GM21717 (cell line): Measurements from ENCODE around the gene MAGI1.

Experiments used
- ATAC-seq: cut with Tn5 transposase; IDR thresholded peaks from one replicate; pipeline ENCODE4 v1.9.1; 2021; ENCODE audit warnings: mild to moderate bottlenecking, moderate library complexity; ENCODE audit not compliant: unreplicated experiment

MAGI1 gene

DNA sequence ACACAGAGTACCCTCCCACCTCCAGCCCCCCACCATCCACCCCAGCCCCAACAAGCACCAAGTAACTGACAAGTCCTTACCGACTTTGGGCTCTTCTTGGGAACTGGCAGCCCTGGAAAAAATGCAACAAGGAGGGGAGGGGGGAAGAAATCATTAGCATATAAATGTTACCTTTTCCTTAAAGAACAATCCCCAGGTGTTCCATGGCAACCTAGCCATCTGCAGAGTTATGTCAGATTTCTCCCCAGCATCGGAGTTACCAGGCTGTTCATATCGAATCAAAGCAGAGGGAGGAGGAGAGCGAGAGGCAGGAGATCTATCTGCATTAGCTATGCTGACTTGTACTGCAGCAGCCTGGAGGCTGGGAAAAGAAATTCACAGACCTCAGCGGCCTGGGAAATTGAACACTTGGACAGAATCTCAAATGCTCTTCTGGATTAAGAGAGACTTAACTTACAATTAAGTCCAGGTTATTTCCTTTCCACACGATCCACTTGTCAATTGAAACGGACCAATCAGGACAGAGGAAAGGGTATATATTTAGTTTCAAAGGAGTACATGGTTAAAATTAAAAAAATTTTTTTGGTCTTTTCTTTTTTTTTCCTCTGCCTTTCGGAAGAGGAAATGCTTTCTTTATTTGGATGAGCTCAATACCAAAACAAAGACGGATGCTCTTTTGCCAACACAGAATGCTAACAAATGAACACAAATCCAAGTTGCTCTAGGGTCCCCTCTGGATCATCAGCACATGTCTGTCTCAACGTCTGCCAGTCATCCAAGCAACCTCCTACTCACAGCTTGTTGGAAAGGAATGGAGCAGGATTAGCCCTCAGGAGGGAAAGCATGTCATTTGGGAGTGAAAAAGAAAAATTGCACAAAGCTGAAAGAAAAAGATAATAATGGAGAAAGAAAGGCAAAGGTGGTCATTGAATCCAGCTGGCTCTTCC is 637.1 kb downstream of the MAGI1 start:
- ATAC-seq = no peak

DNA sequence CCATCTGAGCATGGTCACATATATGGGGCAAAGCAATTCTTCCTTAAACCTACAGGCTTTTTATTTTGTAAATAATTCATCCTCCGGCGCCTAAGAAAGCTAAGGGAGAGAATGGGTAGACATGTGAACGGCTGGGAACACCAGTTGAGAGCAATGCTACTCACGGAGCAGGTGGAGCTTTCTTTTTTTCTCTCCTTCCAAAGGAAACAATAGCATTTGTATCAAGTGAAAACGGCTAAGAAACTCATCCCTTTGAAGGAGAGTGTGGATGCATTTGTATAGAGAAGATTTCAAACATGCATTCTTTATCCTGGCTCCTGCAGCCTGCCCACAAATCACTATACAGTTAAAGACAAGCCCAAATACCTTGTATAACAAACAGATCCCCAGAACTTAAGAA is 637.8 kb downstream of the MAGI1 start:
- ATAC-seq = no peak

DNA sequence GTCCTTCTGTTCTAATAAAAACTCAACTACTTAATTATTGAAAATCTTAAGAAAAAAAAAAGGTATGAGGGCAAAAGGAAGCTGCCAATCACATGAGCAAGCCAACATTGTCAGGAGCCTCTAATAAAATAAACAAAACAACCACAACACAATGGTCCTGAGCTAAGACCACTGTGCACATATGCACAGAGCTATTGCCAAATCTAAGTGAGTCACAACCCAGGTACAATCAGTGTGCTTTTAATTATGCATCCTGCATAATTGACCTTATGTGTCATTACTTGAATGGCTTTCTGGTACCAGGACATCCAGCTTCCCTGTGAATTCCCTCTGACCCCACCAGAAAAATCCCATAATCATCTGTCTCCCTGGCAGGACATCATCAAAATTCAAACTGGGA is 639.8 kb downstream of the MAGI1 start:
- no peak for ATAC-seq

DNA sequence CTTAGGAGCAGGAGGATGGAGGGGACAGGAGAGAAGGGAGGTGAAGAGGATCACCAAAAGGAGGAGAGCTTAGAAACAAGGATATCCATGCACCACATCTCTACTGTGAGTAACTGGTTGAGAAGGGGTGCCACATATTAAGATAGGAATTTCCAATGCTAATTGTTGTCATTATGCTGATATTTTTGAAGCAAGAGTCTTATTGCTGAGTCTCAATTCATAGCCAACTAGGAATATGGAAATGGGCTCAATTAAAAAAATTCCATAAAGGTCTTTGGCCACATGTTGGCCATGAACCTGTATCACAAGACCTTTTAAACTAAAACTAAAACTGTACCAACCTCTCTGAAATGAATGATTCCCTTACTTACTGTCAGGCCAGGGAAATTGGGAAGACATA is 642.6 kb downstream of the MAGI1 start:
- no peak for ATAC-seq

DNA sequence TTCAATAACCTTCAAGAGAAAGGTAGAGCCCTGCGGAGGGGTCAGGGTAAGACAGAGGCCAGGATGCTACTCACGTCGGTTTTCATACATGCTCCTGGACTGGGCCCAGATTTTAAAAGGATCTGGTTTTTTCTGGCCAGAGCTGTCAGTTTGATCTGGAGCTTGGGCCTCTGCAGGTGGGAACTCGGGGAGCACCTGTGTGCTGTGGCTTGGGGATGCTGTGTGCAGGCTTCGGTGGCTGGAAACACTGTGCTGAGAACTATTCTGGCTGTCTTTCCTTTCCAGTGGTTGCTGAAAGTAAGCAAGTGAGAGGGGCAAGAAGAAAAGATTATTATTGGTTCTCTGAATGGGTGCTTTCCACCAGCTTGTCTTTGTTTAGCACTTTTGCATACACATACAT is 647.6 kb downstream of the MAGI1 start:
- no peak for ATAC-seq

DNA sequence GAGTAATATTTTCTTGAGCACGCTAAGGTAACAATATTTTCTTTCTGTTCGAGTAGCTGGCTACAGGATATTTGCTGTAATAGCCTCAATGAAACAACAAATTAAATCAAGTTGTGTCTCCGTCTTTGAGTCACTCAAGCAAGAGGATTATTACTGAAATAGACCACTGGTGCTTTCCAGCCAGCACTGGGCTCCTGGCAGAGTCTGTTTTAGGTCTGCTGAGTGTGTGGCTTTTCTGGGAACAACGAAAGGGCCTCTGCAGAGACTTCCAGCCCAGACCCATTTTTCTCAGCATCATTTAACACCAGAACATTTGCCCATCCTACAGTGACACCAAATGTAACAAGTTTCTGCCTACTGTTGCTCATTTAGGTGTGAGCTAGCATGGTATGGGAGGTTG is 652.9 kb downstream of the MAGI1 start:
- ATAC-seq = no peak

DNA sequence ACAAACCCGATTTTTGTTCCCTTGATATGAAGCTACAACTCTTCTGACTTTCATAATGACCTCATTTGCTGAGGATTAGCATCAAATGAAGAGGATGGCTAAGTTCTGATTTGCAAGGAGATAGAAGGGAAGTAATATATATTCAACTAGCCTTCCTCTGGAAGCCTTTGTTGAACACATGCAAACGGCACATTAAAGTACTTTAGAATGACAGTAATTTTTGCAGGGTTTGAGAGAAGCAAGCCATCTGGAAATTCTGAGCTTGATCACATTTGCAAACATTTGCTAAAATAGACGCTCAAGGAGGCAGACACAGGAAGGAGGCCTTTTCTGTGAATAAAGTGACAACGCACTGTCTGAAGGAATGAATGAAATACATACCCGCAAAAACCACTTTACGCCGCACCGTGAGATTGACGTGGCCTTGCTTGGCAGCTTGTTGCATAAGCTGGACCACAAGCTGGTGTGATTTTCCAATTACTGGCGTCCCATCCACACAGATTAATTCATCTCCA is 657.2 kb downstream of the MAGI1 start:
- no peak for ATAC-seq

DNA sequence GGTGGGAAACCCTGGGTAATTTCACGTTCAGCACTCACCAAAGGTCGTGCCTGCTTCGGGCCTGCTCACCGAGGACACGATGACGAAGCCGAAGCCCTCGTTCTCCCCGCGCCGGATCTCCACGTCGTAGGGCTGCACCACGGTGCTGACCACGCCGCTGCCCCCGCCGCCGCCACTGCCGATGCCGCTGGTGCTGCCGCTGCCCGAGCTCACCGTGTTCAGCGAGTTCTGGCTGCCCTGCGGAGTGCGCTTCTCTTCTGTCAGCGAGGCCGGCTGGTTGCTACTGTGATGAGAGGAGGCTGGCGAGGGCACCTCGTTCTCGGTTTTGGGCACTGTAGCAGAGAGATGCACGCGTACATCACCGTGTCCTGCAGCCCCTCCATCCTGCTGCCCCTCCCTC is 659.5 kb downstream of the MAGI1 start:
- ATAC-seq = no peak

DNA sequence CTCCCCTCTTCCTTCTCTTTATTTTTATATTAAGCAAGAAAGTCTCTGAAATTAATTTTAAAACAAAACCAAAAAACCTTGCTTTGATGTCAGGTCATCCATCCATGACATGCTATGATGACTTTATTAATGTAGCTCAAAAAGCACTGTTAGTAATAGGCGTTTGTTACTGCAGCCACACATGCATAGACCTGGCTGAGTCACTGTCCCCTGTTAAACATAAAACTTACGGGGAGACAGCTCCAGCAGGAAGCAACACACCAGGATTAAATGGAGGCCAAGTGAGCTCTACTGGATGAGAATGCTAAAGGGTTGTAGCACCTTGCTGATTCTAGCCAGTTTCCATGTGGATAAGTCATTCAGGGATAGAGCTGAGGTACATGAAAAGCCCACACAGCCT is 661.1 kb downstream of the MAGI1 start:
- no peak for ATAC-seq

DNA sequence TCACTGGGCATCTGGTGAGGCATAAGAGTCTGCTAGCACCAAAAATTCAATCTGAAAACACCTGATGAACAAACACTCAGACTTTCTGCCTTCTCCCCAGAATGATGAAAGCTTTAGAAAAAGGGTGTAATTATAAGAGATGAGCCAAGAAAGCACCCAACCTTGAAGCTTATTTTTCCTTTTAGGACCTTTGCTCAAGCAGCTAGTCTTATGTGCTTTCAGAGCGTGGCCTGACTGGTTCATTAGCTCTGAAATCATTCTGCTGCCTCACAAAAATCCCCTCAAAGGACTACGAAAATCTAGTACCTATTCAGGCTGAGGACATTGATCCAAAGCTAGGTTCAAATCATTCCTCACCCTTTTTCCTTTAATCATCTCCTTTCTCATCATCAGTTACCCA is 662.3 kb downstream of the MAGI1 start:
- ATAC-seq = no peak

DNA sequence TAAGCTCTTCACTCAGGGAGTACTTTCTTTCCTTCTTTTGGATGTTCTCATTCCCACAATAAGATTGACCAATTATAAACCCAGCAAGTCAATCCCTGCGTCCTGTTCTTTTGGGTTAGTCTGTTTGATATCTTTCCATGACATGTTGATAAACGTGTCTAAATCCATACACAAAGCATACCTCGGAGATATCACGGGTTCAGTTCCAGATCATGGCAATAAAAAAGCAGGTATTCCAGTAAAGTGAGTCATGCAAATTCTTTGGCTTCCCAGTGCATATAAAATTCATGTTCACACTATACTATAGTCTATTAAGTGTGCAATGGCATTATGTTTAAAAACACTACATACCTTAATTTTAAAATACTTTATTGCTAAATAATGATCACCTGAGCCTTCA is 667.7 kb downstream of the MAGI1 start:
- no peak for ATAC-seq

DNA sequence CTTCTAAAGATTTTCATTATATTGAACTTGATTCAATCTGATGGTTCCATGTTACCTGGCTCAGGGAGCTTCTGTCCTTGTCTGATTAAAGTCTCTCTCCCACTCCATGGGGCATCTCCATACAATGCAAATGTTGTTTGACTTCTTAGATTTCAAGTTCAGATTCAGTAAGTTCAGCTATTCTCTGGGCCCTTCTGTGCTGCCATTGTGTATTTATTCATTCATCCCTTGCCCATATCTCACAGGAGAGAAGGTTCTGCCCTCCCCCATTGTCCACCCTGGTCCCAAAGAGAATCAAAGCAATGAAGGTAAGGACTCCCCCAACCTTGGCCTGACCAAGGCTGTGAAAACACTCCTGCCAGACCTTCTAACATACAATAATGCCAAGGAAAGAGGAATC is 669.9 kb downstream of the MAGI1 start:
- no peak for ATAC-seq

DNA sequence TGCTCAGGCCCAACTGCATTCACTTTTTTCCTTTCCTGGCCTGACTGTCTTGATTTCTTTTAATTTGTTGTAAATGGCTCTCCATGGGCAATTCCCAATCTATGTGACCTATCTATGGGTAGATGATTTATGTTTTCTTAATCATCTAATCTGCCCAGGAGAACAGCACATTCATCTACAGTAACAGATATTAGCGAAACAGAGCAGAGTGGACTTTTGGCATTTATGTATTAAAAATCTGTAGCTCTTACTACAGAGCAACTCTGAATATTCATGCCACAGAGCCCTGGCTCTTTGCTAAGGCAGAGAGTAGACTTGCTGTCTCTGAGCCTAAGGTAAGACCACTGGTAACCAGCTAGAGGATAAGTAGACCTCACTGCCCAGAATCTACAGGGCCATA is 676.0 kb downstream of the MAGI1 start:
- ATAC-seq = no peak

DNA sequence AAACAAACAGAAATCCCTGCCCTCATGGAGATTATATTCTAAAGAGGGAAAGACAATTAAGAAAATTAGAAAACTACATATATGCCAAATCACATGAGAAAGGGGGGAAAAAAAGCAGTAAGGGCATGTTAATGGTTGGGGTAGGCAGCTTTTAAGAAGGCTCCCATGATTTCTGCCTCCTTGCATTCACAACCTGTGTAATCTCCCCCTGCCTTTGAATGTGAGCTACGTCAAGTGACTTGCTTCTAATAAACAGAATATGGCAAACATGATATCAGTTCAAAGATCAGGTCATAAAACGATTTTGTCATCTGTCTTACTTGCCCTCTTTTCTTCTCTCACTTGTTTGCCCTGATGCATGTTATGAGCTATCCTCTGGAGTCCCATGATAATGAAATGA is 677.3 kb downstream of the MAGI1 start:
- no peak for ATAC-seq

DNA sequence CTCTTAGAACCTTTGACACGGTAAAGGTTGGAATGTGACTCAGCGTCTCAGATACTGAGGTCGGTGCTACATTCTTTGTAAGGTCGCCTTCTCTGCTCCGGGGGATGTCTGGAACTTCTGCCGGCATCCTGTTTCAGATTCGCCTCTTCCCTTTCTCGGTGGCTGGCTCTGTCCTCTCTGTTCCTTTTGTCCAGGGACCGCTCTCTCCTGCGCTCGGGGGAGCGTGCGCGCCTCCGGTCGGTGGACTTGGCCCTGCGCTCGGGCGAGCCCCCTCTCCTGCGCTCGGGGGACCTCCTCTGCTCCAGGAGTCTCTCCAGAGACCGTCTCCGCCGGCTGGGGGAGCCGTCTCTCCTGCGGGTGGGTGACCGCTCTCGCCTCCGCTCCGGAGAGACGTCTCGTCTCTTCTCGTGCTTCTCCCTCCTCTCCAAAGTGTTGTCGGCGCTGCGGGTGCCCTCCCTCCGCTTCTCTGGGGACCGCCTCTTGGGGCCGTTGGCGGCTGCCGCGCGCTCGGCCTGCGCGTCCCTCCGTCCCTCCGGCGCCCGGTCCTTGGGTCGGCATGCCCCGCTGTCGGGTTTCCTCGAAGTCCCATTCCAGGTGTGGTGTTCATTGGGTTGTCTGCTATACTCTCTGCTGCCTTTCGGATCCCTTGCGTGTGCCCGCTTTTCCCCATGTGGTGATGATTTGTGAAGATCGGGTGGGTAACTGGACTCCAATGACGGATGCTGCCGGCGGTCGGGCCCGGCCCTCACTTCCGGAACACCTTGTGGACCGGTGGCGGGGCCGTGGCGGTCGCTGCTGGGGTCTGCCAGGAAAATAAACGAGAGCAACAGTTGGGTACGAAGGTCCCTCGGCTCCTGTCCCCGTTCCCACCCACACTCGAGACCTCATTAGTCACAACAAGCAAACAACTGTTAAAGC is 682.1 kb downstream of the MAGI1 start:
- no peak for ATAC-seq

DNA sequence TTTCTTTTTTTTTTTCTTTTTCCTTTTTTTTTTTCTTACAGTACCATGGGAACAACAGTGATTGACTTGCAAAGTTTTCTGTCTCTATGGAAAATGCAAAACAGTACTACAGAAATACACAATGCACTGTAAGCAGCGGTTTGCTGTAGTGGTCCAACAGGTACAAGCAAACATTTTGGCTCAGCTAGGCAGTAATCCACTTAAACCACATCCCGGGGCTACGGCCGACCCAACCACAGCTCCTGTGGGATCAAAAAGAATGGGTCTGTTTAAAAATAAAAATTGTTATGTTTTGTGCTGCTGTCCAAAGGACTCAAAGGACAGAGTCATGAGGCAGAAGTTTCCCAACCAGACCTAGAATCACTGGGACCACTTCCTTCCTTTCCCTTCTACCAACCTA is 683.8 kb downstream of the MAGI1 start:
- no peak for ATAC-seq

DNA sequence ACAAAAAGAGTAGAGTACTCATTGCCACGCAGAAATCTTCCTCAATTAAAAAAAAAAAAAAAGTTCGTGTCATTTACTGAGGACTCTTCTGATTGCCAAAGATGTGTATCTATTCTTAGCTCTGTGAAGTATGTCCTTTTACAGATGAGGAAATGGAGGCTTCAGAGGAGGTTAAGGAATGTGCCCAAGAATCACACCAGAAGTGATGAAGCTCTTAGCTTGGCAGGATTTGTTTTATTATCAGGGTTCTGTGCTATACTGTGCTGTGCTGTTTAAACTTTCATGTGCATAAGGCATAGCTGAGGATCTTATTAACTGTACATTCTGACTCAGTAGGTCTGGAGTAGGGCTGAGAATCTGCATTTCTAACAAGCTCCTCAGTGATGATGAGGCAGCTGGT is 685.8 kb downstream of the MAGI1 start:
- ATAC-seq = no peak

DNA sequence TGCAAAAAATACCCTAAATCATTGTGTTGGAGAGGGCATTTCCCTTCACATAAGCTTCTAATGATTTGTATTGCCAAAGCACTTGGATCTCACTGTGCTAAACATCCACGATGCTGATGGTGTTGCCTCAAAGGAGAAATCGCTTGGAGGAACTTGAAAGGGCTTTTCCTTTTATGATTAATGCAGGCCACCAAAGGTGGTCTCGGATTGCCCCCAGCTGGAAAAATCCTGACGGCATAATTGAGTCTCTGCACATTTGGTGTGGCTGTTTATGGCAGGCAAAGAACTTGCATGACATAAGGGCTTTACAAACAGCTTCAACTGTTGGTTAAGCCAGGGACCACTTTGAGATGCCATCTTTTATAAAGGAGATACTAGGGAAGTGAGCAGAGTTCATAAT is 687.0 kb downstream of the MAGI1 start:
- no peak for ATAC-seq

DNA sequence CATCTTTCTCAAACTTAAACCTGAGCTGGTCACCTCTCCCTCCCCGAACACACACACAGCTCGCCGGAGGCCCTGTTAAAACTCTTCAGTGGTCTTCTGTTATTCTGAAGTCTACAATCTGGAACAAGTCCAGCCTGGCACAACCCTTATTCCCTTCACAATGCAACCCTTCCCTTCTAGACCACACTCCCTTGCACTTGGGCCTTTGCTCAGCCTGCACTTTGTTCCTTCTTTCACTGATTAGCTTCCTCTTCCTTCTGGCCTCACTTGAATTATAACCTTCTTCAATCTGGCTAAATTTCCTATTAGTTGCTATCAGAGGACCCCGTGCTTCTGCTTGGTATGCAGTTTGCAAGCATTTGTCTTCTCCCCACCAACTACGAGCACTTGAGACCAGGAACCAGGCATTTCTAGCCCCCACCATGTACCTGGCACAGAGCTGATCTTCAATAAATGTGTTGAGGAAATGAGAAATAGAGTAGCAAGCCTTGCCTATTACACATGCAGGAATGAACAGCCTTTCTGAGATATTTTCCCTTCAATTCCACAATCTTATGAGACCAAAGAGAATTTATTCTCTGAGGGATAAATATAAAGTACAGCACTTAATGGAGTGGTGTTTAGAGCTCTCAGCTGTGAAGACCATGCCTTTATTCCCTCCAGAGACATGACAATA is 687.8 kb downstream of the MAGI1 start:
- ATAC-seq = no peak

DNA sequence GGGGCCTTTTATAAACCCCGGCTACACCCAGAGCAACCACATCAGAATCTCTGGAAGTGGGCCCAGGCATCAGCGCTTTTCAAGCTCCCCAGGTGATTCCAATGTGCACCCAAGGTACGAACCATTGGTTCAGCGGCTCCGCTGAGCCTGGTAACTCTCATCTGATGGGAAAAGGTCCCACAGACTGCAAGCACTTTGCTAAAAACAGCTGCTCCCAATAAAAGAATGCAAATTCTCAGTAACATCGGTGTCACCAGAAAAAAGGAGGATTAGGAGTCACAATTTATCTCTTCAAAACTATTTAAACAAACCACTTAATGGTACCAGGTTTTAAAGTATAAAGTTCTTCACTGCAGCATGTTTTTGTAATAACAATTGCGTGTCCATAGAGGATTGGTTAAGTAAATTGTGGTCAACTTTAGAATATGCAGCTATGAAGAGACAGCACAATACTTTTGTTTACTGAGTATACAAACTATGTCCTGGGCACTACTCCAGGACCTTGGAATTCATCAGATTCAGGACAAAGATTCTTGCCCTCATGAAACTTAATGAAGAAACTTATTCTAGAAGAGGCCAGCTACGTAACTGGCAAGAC is 690.2 kb downstream of the MAGI1 start:
- no peak for ATAC-seq

DNA sequence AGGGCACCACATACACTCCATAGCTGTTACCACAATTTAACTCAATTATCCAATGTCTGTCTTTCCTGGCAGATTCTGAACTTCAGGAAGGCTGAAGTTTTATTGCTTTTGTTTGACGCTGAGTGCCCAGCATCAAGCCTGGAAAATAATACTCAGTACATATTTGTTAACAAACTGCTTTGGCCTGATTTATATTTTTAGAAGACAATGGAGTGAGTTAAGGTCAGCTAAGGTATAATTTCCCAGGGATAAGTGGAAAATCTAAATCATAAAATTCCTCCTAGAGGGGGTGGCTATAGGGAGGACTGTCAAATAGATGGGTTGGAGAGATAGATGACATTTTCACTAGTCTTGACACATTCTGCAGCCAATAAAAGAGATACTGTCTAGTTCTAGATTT is 691.6 kb downstream of the MAGI1 start:
- ATAC-seq = no peak
